IMR-90 (cell line): ENCODE results near the gene PDRG1. TPM values are rescaled to one million over a fixed set of nuclear protein-coding genes. Genes with fewer than 3 reads are reported as not detected.
"Not testable (repeated sequence)": the region's sequence is repeated elsewhere in the genome, so short reads cannot be mapped to it uniquely, and the experiment has no call there.

Source experiments
- ATAC-seq: fragments of 200-7000 bp; cut with Tn5 transposase; 2 replicates; pipeline ENCODE4 v1.9.1; 2020; ENCODE audit warnings: low read depth, mild to moderate bottlenecking, moderate library complexity
- BruUV-seq: library from RNA; stranded (reverse); fragments of 400-500 nt; replicated peaks from 2 replicates; lab custom pipeline; 2021; lab: Mats Ljungman, UMichigan
- CTCF ChIA-PET: fragments of 300-600 bp; formaldehyde crosslinking; extraction: SDS; loops from one replicate; lab custom pipeline; 2021; ENCODE audit warnings: antibody characterized with exemption; lab: Yijun Ruan, JAX
- POLR2A ChIA-PET: fragments of 300-600 bp; sonication (Branson Sonifier 250); formaldehyde crosslinking; loops from one replicate; lab custom pipeline; 2022; ENCODE audit warnings: antibody characterized with exemption; ENCODE audit not compliant: unreplicated experiment; lab: Charles Lee
- DNase-seq: peaks from one replicate; pipeline ENCODE4 v3.0.0; 2013
- H2AFZ ChIP-seq: replicated peaks from 2 replicates; pipeline ENCODE3; 2013; ENCODE audit warnings: low read length, mild to moderate bottlenecking; ENCODE audit not compliant: poor library complexity
- H2AK5ac ChIP-seq: 2 replicates; pipeline ENCODE4 v1.6.1; 2013; ENCODE audit warnings: low read depth, low read length, inconsistent platforms
- H2AK9ac ChIP-seq: replicated peaks from 2 replicates; pipeline ENCODE3; 2013; ENCODE audit warnings: mild to moderate bottlenecking, low read depth, low read length, moderate library complexity; ENCODE audit not compliant: poor library complexity
- H2BK120ac ChIP-seq: 2 replicates; pipeline ENCODE4 v1.6.1; 2013; ENCODE audit warnings: low read depth, low read length, inconsistent platforms
- H2BK15ac ChIP-seq: 3 replicates; pipeline ENCODE4 v1.6.1; 2013; ENCODE audit warnings: low read depth, low read length, inconsistent platforms
- H2BK20ac ChIP-seq: 2 replicates; pipeline ENCODE4 v1.6.1; 2013; ENCODE audit warnings: low read depth, mild to moderate bottlenecking, inconsistent platforms, low read length, moderate library complexity
- H2BK5ac ChIP-seq: 2 replicates; pipeline ENCODE4 v1.6.1; 2013; ENCODE audit warnings: mild to moderate bottlenecking, low read depth, low read length, inconsistent platforms; ENCODE audit not compliant: poor library complexity, severe bottlenecking
- H3K14ac ChIP-seq: replicated peaks from 2 replicates; pipeline ENCODE4 v1.6.1; 2013; ENCODE audit warnings: low read depth, low read length, inconsistent platforms
- H3K18ac ChIP-seq: 2 replicates; pipeline ENCODE4 v1.6.1; 2013; ENCODE audit warnings: low read depth, low read length, control low read depth
- H3K23ac ChIP-seq: 2 replicates; pipeline ENCODE4 v1.6.1; 2013; ENCODE audit warnings: low read depth, low read length, inconsistent platforms
- H3K27ac ChIP-seq: 2 replicates; pipeline ENCODE4 v1.5.1; 2013; ENCODE audit warnings: mild to moderate bottlenecking, control low read depth, low read length; ENCODE audit not compliant: insufficient read depth
- H3K27me3 ChIP-seq: 2 replicates; pipeline ENCODE4 v1.6.1; 2013; ENCODE audit warnings: low read length; ENCODE audit not compliant: control insufficient read depth, insufficient read depth
- H3K36me3 ChIP-seq: 2 replicates; pipeline ENCODE4 v1.6.1; 2013; ENCODE audit warnings: low read length, mixed read lengths; ENCODE audit not compliant: control insufficient read depth, insufficient read depth
- H3K4ac ChIP-seq: 2 replicates; pipeline ENCODE4 v1.6.1; 2013; ENCODE audit warnings: low read depth, low read length, inconsistent platforms
- H3K4me1 ChIP-seq: 2 replicates; pipeline ENCODE4 v1.6.1; 2013; ENCODE audit warnings: low read length, mixed read lengths; ENCODE audit not compliant: control insufficient read depth, insufficient read depth
- H3K4me2 ChIP-seq: 2 replicates; pipeline ENCODE4 v1.6.1; 2013; ENCODE audit warnings: low read depth, mild to moderate bottlenecking, control low read depth, low read length, moderate library complexity
- H3K4me3 ChIP-seq: 2 replicates; pipeline ENCODE4 v1.5.1; 2013; ENCODE audit warnings: low read depth, mild to moderate bottlenecking, control low read depth, low read length, moderate library complexity; ENCODE audit not compliant: insufficient read depth
- H3K56ac ChIP-seq: 2 replicates; pipeline ENCODE4 v1.6.1; 2013; ENCODE audit warnings: low read length, inconsistent platforms; ENCODE audit not compliant: insufficient read depth; ENCODE audit errors: extremely low read depth
- H3K79me1 ChIP-seq, 2 experiments: 2 replicates each; pipeline ENCODE4 v1.6.1; 2013; ENCODE audit warnings: low read length in 2 of 2, inconsistent platforms in 1 of 2, low read depth in 1 of 2
- H3K9ac ChIP-seq: 2 replicates; pipeline ENCODE4 v1.6.1; 2013; ENCODE audit warnings: low read depth, low read length, control low read depth
- H3K9me1 ChIP-seq: 2 replicates; pipeline ENCODE4 v1.6.1; 2013; ENCODE audit warnings: low read length, inconsistent platforms; ENCODE audit not compliant: insufficient read depth
- H3K9me3 ChIP-seq: 2 replicates; pipeline ENCODE4 v1.6.1; 2013; ENCODE audit warnings: low read length; ENCODE audit not compliant: control insufficient read depth, insufficient read depth
- H4K20me1 ChIP-seq: 2 replicates; pipeline ENCODE4 v1.6.1; 2013; ENCODE audit warnings: low read length, inconsistent platforms; ENCODE audit not compliant: insufficient read depth
- H4K5ac ChIP-seq: 2 replicates; pipeline ENCODE4 v1.6.1; 2013; ENCODE audit warnings: mild to moderate bottlenecking, low read depth, low read length, control low read depth
- H4K8ac ChIP-seq, 2 experiments: 2 replicates each; pipeline ENCODE4 v1.6.1; 2013; ENCODE audit warnings: low read depth in 2 of 2, low read length in 2 of 2, control low read depth in 1 of 2, inconsistent platforms in 1 of 2
- H4K91ac ChIP-seq: 2 replicates; pipeline ENCODE4 v1.6.1; 2013; ENCODE audit warnings: low read depth, low read length, inconsistent platforms; ENCODE audit not compliant: insufficient read depth
- WGBS, 2 experiments: methylation state at CpG; one replicate each; pipeline versions ENCODE4 v1.1.5 to v1.1.7; 2013; ENCODE audit warnings: missing lambda C conversion rate in 2 of 2; ENCODE audit not compliant: insufficient read length in 1 of 2; ENCODE audit errors: extremely low coverage in 2 of 2; 5-methylcytosine and 5-hydroxymethylcytosine counted together
- dilution Hi-C: fragments of 300-500 bp; cut with HindIII; formaldehyde crosslinking; loops from one replicate; pipeline ENCODE4 v1.14.3; 2018; ENCODE audit warnings: low sequenced_read_pairs; ENCODE audit not compliant: unreplicated experiment
- in situ Hi-C: fragments of 300-500 bp; cut with MboI; formaldehyde crosslinking; loops from 3 replicates; pipeline ENCODE4 v1.14.3; 2019; ENCODE audit warnings: low sequenced_read_pairs, inconsistent platforms, mixed read lengths
- intact Hi-C: fragments of 100-400 bp; cut with micrococcal nuclease; formaldehyde crosslinking; loops from 2 replicates; pipeline ENCODE4 v1.10.0; 2022
- polyA plus RNA-seq, 3 experiments: library from polyadenylated mRNA; depleted of rRNA; stranded (reverse); fragments of >200 nt; gene quantifications; 2 replicates each; pipeline ENCODE4 v1.2.3, GENCODE V29; 2012; ENCODE audit warnings: low replicate concordance in 1 of 3
- total RNA-seq: library from RNA; depleted of rRNA; stranded (reverse); fragments of >200 nt; gene quantifications from 2 replicates; pipeline ENCODE4 v1.2.3, GENCODE V29; 2012

The PDRG1 gene
- total and polyA plus RNA-seq, 2 of the 4 experiments (the other 2 are of a cell fraction): 5.0 to 15.7 TPM

DNA sequence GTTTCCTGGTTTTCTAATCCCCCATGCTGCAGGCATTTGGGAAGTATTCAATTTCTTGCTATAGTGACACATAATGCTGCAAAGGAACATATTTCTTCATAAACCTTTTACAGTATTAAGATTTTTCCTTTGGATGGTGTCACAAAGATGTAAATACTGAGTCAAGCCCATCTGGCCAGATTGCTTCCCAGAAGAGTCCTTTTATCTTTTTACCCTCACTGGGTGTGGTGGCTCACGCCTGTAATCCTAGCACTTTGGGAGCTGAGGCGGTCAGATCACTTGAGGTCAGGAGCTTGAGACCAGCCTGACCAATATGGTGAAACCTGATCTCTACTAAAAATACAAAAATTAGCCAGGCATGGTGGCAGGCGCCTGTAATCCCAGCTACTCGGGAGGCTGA is 22.2 kb downstream of the PDRG1 start:
- H3K4me2 ChIP-seq, H4K20me1 ChIP-seq, H3K4me3 ChIP-seq, H4K8ac ChIP-seq, H3K23ac ChIP-seq, H3K56ac ChIP-seq, H2AFZ ChIP-seq, intact Hi-C loops, H2AK5ac ChIP-seq, H2BK5ac ChIP-seq, H3K4ac ChIP-seq, in situ Hi-C loops, H3K9me1 ChIP-seq, H3K18ac ChIP-seq, H3K9me3 ChIP-seq, H3K27ac ChIP-seq, POLR2A ChIA-PET, H3K79me1 ChIP-seq, H2BK15ac ChIP-seq, H3K9ac ChIP-seq, H2AK9ac ChIP-seq, BruUV-seq, H2BK120ac ChIP-seq, H2BK20ac ChIP-seq, DNase-seq, H4K5ac ChIP-seq, dilution Hi-C loops, H3K4me1 ChIP-seq, H3K36me3 ChIP-seq, H3K14ac ChIP-seq, ATAC-seq, H4K91ac ChIP-seq: not testable (repeated sequence)
- CTCF ChIA-PET: interaction anchor here (0.5 kb wide), 1 partner anchor 38 kb away, joined by 3 read pairs; no protein-coding TSS in a partner anchor
- peaks cover 26% of the 10 kb centered on the region for H3K27me3 ChIP-seq
- no CpG with 5 or more reads among the region's 4 CpGs for WGBS, 2 experiments
